Mammary epithelial cell (primary cell): ENCODE measurements around the gene RBMS3.

Experiments
- CTCF ChIP-seq, 2 donors: IDR thresholded peaks in 1 of 2; conservative IDR thresholded peaks in 1 of 2; 2 replicates each; pipeline ENCODE4 v1.5.1; 2011 to 2012; ENCODE audit warnings: inconsistent platforms in 2 of 2, low read length in 2 of 2, mild to moderate bottlenecking in 2 of 2, control low read depth in 1 of 2, low read depth in 1 of 2; ENCODE audit not compliant: insufficient read depth in 1 of 2; ENCODE audit errors: extremely low read depth in 1 of 2
- EZH2 ChIP-seq: IDR thresholded peaks from 2 replicates; pipeline ENCODE4 v1.6.1; 2012; ENCODE audit warnings: low read length, inconsistent platforms, borderline replicate concordance

DNA sequence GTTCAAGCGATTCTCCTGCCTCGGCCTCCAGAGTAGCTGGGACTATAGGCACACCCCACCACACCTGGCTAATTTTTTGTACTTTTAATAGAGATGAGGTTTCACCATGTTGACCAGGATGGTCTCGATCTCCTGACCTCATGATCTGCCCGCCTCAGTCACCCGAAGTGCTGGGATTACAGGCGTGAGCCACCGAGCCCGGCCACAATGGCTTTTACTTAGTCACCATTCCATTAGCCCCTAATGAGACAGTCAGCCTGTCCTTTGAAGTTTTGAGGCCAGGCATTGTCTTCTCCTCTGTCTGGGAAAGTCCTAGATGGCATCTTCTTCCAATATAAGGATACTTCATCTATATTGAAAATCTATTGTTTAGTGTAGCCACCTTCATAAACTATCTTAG, 515.9 kb downstream of the RBMS3 start:
- TF ChIP-seq CTCF (conservative IDR thresholded peaks at IDR 0.05 in 1 of 2, IDR thresholded peaks at IDR 0.05 in 1 of 2; ENCODE audit: extremely low read depth in 1 of 2, insufficient read depth in 1 of 2, low read depth in 1 of 2, low read length in 2 of 2), result no peak
- TF ChIP-seq EZH2, result no peak
